SH-SY5Y (cell line): Measurements from ENCODE around the gene LCN10.

Source experiments
- GATA2 ChIP-seq: IDR thresholded peaks from 2 replicates; pipeline ENCODE4 v1.6.1; 2011; ENCODE audit warnings: mild to moderate bottlenecking, low read depth, low read length
- GATA3 ChIP-seq: IDR thresholded peaks from 2 replicates; pipeline ENCODE4 v1.6.1; 2011; ENCODE audit warnings: low read depth, mild to moderate bottlenecking, low read length, moderate library complexity

Gene LCN10

GRCh38 chr9:136696502-136696901 lies 46.2 kb downstream of the LCN10 start:
- TF ChIP-seq GATA3 (no peak), GATA2 (no peak)

- TF ChIP-seq GATA2, result no peak
- no peak for TF ChIP-seq GATA3
Observed at GRCh38 chr9:136695955-136696354, 46.8 kb downstream of the LCN10 start.

GRCh38 chr9:136695435-136695895 lies 47.3 kb downstream of the LCN10 start:
- no peak for TF ChIP-seq GATA2
- TF ChIP-seq GATA3, result no peak

GRCh38 chr9:136694872-136695247 lies 47.9 kb downstream of the LCN10 start:
- no peak for TF ChIP-seq GATA3
- no peak for TF ChIP-seq GATA2

GRCh38 chr9:136694163-136694871 lies 48.4 kb downstream of the LCN10 start:
- TF ChIP-seq GATA2, result no peak; the same call in 1 of the 2 replicates
- TF ChIP-seq GATA3, result no peak

GRCh38 chr9:136693490-136694162 lies 49.1 kb downstream of the LCN10 start:
- no peak for TF ChIP-seq GATA2
- no peak for TF ChIP-seq GATA3

GRCh38 chr9:136693135-136693489 lies 49.6 kb downstream of the LCN10 start:
- TF ChIP-seq GATA2 (no peak), GATA3 (no peak)

- TF ChIP-seq GATA2 (no peak), GATA3 (no peak)
Observed at GRCh38 chr9:136692185-136693134, 50.3 kb downstream of the LCN10 start.

GRCh38 chr9:136691316-136692184 lies 51.2 kb downstream of the LCN10 start:
- TF ChIP-seq GATA3 (no peak), GATA2 (no peak)

GRCh38 chr9:136690806-136691261 lies 51.9 kb downstream of the LCN10 start:
- TF ChIP-seq GATA2 (no peak), GATA3 (no peak)

- TF ChIP-seq GATA2 (no peak), GATA3 (no peak)
Observed at GRCh38 chr9:136690104-136690805, 52.5 kb downstream of the LCN10 start.

GRCh38 chr9:136689108-136689460 lies 53.7 kb downstream of the LCN10 start:
- TF ChIP-seq GATA2, result no peak
- no peak for TF ChIP-seq GATA3
